Activated CD8-positive, alpha-beta memory T cell treated with anti-CD3 and anti-CD28 coated beads for 36 hours (primary cell): ENCODE results near the gene ERFL. TPM values are rescaled to one million over a fixed set of nuclear protein-coding genes. Genes with fewer than 3 reads are reported as not detected.

Experiments
- CTCF ChIA-PET: fragments of 350-600 bp; sonication (Branson Sonifier 250); formaldehyde crosslinking; loops from one replicate; lab custom pipeline; 2021; ENCODE audit warnings: antibody characterized with exemption; lab: Charles Lee
- POLR2A ChIA-PET: fragments of 350-600 bp; sonication (Branson Sonifier 250); formaldehyde crosslinking; loops from one replicate; lab custom pipeline; 2021; ENCODE audit warnings: antibody characterized with exemption; lab: Charles Lee
- total RNA-seq, 2 experiments: library from RNA; stranded (reverse); gene quantifications; one replicate each; pipeline ENCODE4 v1.2.3, GENCODE V29; 2021

The ERFL gene
- total RNA-seq, 2 experiments from 2014 or later = 1.1 to 1.3 TPM

- ChIA-PET CTCF (interaction anchor here (1.0 to 1.6 kb wide), 2 partner anchors 46 to 59 kb away, joined by 3 to 5 read pairs; no protein-coding TSS in a partner anchor), POLR2A (no interaction called here)
Observed at GRCh38 chr19:41932720-41933332, 4.6 kb upstream of the ERFL start.

GRCh38 chr19:41932259-41932719 is 4.0 kb upstream of the ERFL start:
- ChIA-PET CTCF (interaction anchor here (1.0 to 2.7 kb wide), 2 partner anchors 59 kb away, joined by 3 to 10 read pairs; no protein-coding TSS in a partner anchor), POLR2A (no interaction called here)

GRCh38 chr19:41930926-41931592 is 2.8 kb upstream of the ERFL start:
- POLR2A ChIA-PET = no interaction called here

GRCh38 chr19:41930322-41930722 is 2.1 kb upstream of the ERFL start:
- CTCF ChIA-PET = interaction anchor here (1.0 to 2.7 kb wide), 4 partner anchors 44 to 135 kb away, joined by 3 to 10 read pairs (median 4); partner anchors contain the start of gene RPS19
- POLR2A ChIA-PET = no interaction called here

More at GRCh38 chr19:41930926-41931592, 2.8 kb upstream of the ERFL start:
- CTCF ChIA-PET = interaction anchor here (1.0 to 2.7 kb wide), 4 partner anchors 44 to 136 kb away, joined by 3 to 10 read pairs (median 4); partner anchors contain the start of gene RPS19

- CTCF ChIA-PET = interaction anchor here (2.7 kb wide), 1 partner anchor 56 kb away, joined by 10 read pairs; no protein-coding TSS in a partner anchor
- POLR2A ChIA-PET = interaction anchor here (0.6 kb wide), 2 partner anchors 15 to 68 kb away, joined by 3 to 6 read pairs; no protein-coding TSS in a partner anchor
Observed at GRCh38 chr19:41929536-41930071, 1.4 kb upstream of the ERFL start.

GRCh38 chr19:41928754-41929535 is 696 bp upstream of the ERFL start:
- ChIA-PET CTCF (no interaction called here), POLR2A (interaction anchor here (0.6 to 1.0 kb wide), 2 partner anchors 16 to 42 kb away, joined by 3 to 5 read pairs; no protein-coding TSS in a partner anchor)

GRCh38 chr19:41927497-41928192 is 604 bp downstream of the ERFL start:
- POLR2A ChIA-PET = interaction anchor here (1.0 kb wide), 1 partner anchor 40 kb away, joined by 5 read pairs; no protein-coding TSS in a partner anchor

GRCh38 chr19:41926763-41927496 is 1.3 kb downstream of the ERFL start:
- POLR2A ChIA-PET = no interaction called here
- CTCF ChIA-PET = interaction anchor here (0.7 to 1.4 kb wide), 3 partner anchors 32 to 134 kb away, joined by 3 read pairs; no protein-coding TSS in a partner anchor

More at GRCh38 chr19:41927497-41928192, 604 bp downstream of the ERFL start:
- CTCF ChIA-PET = interaction anchor here (0.7 to 1.4 kb wide), 4 partner anchors 32 to 135 kb away, joined by 3 read pairs; no protein-coding TSS in a partner anchor

GRCh38 chr19:41926028-41926762 is 2.1 kb downstream of the ERFL start:
- ChIA-PET POLR2A (interaction anchor here (0.6 kb wide), 1 partner anchor 27 kb away, joined by 7 read pairs; no protein-coding TSS in a partner anchor), CTCF (interaction anchor here (0.6 kb wide), 1 partner anchor 10 kb away, joined by 3 read pairs; no protein-coding TSS in a partner anchor)

GRCh38 chr19:41925208-41926003 is 2.8 kb downstream of the ERFL start:
- POLR2A ChIA-PET = no interaction called here
- CTCF ChIA-PET = interaction anchor here (0.6 to 1.0 kb wide), 2 partner anchors 11 to 12 kb away, joined by 3 read pairs; no protein-coding TSS in a partner anchor

- ChIA-PET POLR2A (no interaction called here), CTCF (interaction anchor here (0.9 to 1.0 kb wide), 2 partner anchors 13 to 22 kb away, joined by 3 read pairs; no protein-coding TSS in a partner anchor)
Observed at GRCh38 chr19:41924151-41925145, 3.8 kb downstream of the ERFL start.

GRCh38 chr19:41923045-41923788 is 5.0 kb downstream of the ERFL start:
- ChIA-PET POLR2A (no interaction called here), CTCF (interaction anchor here (0.9 kb wide), 1 partner anchor 23 kb away, joined by 3 read pairs; no protein-coding TSS in a partner anchor)

GRCh38 chr19:41922585-41922984 is 5.7 kb downstream of the ERFL start:
- ChIA-PET POLR2A (no interaction called here), CTCF (no interaction called here)
